Neuronal stem cell (in vitro differentiated cells): ENCODE measurements around the gene PADI4.

Source experiments
- DNase-seq: peaks from one replicate; pipeline ENCODE4 v3.0.0-alpha.2; 2013; ENCODE audit warnings: low spot score
- H2AFZ ChIP-seq: one replicate; pipeline ENCODE4 v1.6.1; 2013; ENCODE audit warnings: mild to moderate bottlenecking, low read length, inconsistent platforms
- H2AK5ac ChIP-seq: 2 replicates; pipeline ENCODE4 v1.6.1; 2013; ENCODE audit warnings: low read depth, mild to moderate bottlenecking, inconsistent platforms, low read length, moderate library complexity, mixed read lengths
- H2BK120ac ChIP-seq: 2 replicates; pipeline ENCODE4 v1.6.1; 2013; ENCODE audit warnings: low read depth, mild to moderate bottlenecking, inconsistent platforms, low read length, moderate library complexity, mixed read lengths
- H2BK12ac ChIP-seq: one replicate; pipeline ENCODE4 v1.6.1; 2013; ENCODE audit warnings: low read length, inconsistent platforms
- H2BK15ac ChIP-seq: 2 replicates; pipeline ENCODE4 v1.6.1; 2013; ENCODE audit warnings: mild to moderate bottlenecking, low read length, inconsistent platforms, mixed read lengths
- H2BK5ac ChIP-seq: one replicate; pipeline ENCODE4 v1.6.1; 2013; ENCODE audit warnings: inconsistent platforms, mild to moderate bottlenecking, low read length, moderate library complexity
- H3K14ac ChIP-seq: one replicate; pipeline ENCODE4 v1.6.1; 2013; ENCODE audit warnings: low read length, inconsistent platforms
- H3K18ac ChIP-seq: 2 replicates; pipeline ENCODE4 v1.6.1; 2013; ENCODE audit warnings: low read length, inconsistent platforms
- H3K23ac ChIP-seq: 2 replicates; pipeline ENCODE4 v1.6.1; 2013; ENCODE audit warnings: low read depth, mild to moderate bottlenecking, mixed read lengths, low read length, inconsistent platforms; ENCODE audit not compliant: poor library complexity
- H3K27ac ChIP-seq: replicated peaks from 3 replicates; pipeline ENCODE4 v1.5.1; 2013; ENCODE audit warnings: low read length, inconsistent platforms
- H3K27me3 ChIP-seq, 3 experiments: 2 replicates each; pipeline ENCODE4 v1.6.1; 2013; ENCODE audit warnings: low read length in 3 of 3, mild to moderate bottlenecking in 2 of 3, inconsistent platforms in 1 of 3, low read depth in 1 of 3, mixed read lengths in 1 of 3, moderate library complexity in 1 of 3; ENCODE audit not compliant: control insufficient read depth in 3 of 3, insufficient read depth in 3 of 3
- H3K36me3 ChIP-seq, 2 donors: replicated peaks in 1 of 2; 2 replicates each; pipeline ENCODE4 v1.6.1; 2013; ENCODE audit warnings: low read length in 2 of 2; ENCODE audit not compliant: control insufficient read depth in 2 of 2, insufficient read depth in 2 of 2
- H3K4ac ChIP-seq: 2 replicates; pipeline ENCODE4 v1.6.1; 2013; ENCODE audit warnings: inconsistent platforms, mild to moderate bottlenecking, low read length, moderate library complexity
- H3K4me1 ChIP-seq, 2 donors: 1 replicate in 1 of 2; 2 replicates in 1 of 2; pipeline ENCODE4 v1.6.1; 2013; ENCODE audit warnings: low read length in 2 of 2, low read depth in 1 of 2; ENCODE audit not compliant: control insufficient read depth in 2 of 2, insufficient read depth in 1 of 2
- H3K4me2 ChIP-seq: one replicate; pipeline ENCODE4 v1.6.1; 2013; ENCODE audit warnings: mild to moderate bottlenecking, low read length, inconsistent platforms; ENCODE audit not compliant: insufficient read depth, poor library complexity, severe bottlenecking
- H3K4me3 ChIP-seq, 2 donors: 2 replicates each; pipeline ENCODE4 v1.5.1; 2013; ENCODE audit warnings: low read length in 2 of 2, mild to moderate bottlenecking in 2 of 2, inconsistent platforms in 1 of 2, moderate library complexity in 1 of 2
- H3K79me1 ChIP-seq: one replicate; pipeline ENCODE4 v1.6.1; 2013; ENCODE audit warnings: low read depth, mild to moderate bottlenecking, inconsistent platforms, low read length, moderate library complexity
- H3K9ac ChIP-seq: one replicate; pipeline ENCODE4 v1.6.1; 2013; ENCODE audit warnings: mild to moderate bottlenecking, low read depth, low read length, inconsistent platforms; ENCODE audit not compliant: poor library complexity
- H3K9me3 ChIP-seq, 2 donors: replicated peaks in 1 of 2; 2 replicates each; pipeline versions ENCODE3 to v1.6.1; 2013; ENCODE audit warnings: low read length in 2 of 2, mild to moderate bottlenecking in 2 of 2, inconsistent platforms in 1 of 2, low read depth in 1 of 2, mixed read lengths in 1 of 2, moderate library complexity in 1 of 2; ENCODE audit not compliant: control insufficient read depth in 2 of 2, insufficient read depth in 1 of 2
- H4K8ac ChIP-seq: one replicate; pipeline ENCODE4 v1.6.1; 2013; ENCODE audit warnings: low read depth, mild to moderate bottlenecking, inconsistent platforms, low read length, moderate library complexity
- H4K91ac ChIP-seq: one replicate; pipeline ENCODE4 v1.6.1; 2013; ENCODE audit warnings: low read length, low read depth, mild to moderate bottlenecking, inconsistent platforms; ENCODE audit not compliant: poor library complexity
- whole genome bisulfite sequencing, 2 donors: extraction: QIAGEN DNeasy Blood & Tissue Kit; methylation state at CpG; one replicate each; pipeline ENCODE4 v1.1.7; 2013; ENCODE audit warnings: missing lambda C conversion rate in 2 of 2, mixed read lengths in 1 of 2; ENCODE audit not compliant: insufficient read length in 2 of 2, insufficient replicate concordance in 1 of 2; ENCODE audit errors: extremely low coverage in 2 of 2; 5-methylcytosine and 5-hydroxymethylcytosine counted together

Gene PADI4

GRCh38 chr1:17381161-17381560 lies 73.2 kb downstream of the PADI4 start:
- no peak overlapping the region for H3K14ac ChIP-seq
- H3K27me3 ChIP-seq: peaks cover 0 to 70% (median 0%) of the 10 kb centered on the region in 3 experiments

GRCh38 chr1:17392199-17392740 lies 84.3 kb downstream of the PADI4 start:
- DNase-seq: no peak
- no peak overlapping the region for H2BK120ac ChIP-seq
- H2BK5ac ChIP-seq: no peak overlapping the region
- no peaks in the 10 kb centered on the region for H3K36me3 ChIP-seq
- no peak overlapping the region for H3K14ac ChIP-seq
- no peak overlapping the region for H3K18ac ChIP-seq
- no peaks in the 10 kb centered on the region for H3K9me3 ChIP-seq
- no peak overlapping the region for H3K4me2 ChIP-seq
- no peak overlapping the region for H2AK5ac ChIP-seq
- no peak overlapping the region for H2AFZ ChIP-seq
- H2BK12ac ChIP-seq: no peak overlapping the region
- no peak overlapping the region for H3K23ac ChIP-seq
- no peak overlapping the region for H3K4me3 ChIP-seq
- no peak overlapping the region for H3K27ac ChIP-seq
- no peak overlapping the region for H4K8ac ChIP-seq
- no peak overlapping the region for H4K91ac ChIP-seq
- no CpG with 5 or more reads among the region's 10 CpGs for WGBS, 2 donors
- no peaks in the 10 kb centered on the region for H3K79me1 ChIP-seq
- H3K27me3 ChIP-seq: peaks cover 0 to 37% (median 0%) of the 10 kb centered on the region in 3 experiments
- H2BK15ac ChIP-seq: no peak overlapping the region
- H3K4ac ChIP-seq: no peak overlapping the region
- H3K9ac ChIP-seq: no peak overlapping the region
- H3K4me1 ChIP-seq: no peaks in the 10 kb centered on the region

More at GRCh38 chr1:17381161-17381560, 73.2 kb downstream of the PADI4 start:
- H2BK120ac ChIP-seq: no peak overlapping the region
- H4K8ac ChIP-seq: no peak overlapping the region
- H3K23ac ChIP-seq: no peak overlapping the region
- H4K91ac ChIP-seq: no peak overlapping the region
- H2BK12ac ChIP-seq: no peak overlapping the region
- no peaks in the 10 kb centered on the region for H3K36me3 ChIP-seq
- H3K4me3 ChIP-seq: no peak overlapping the region
- H3K4me2 ChIP-seq: no peak overlapping the region
- DNase-seq: no peak
- no peaks in the 10 kb centered on the region for H3K79me1 ChIP-seq
- peak overlapping the region; percentile 14 for H2AK5ac ChIP-seq
- no peak overlapping the region for H3K27ac ChIP-seq
- no CpG with 5 or more reads among the region's 2 CpGs for WGBS, 2 donors
- H3K4ac ChIP-seq: no peak overlapping the region
- no peak overlapping the region for H2BK5ac ChIP-seq
- no peaks in the 10 kb centered on the region for H3K9me3 ChIP-seq
- H2AFZ ChIP-seq: no peak overlapping the region
- H3K4me1 ChIP-seq: no peaks in the 10 kb centered on the region
- H3K18ac ChIP-seq: no peak overlapping the region
- H2BK15ac ChIP-seq: no peak overlapping the region
- no peak overlapping the region for H3K9ac ChIP-seq

GRCh38 chr1:17393230-17393629 lies 85.2 kb downstream of the PADI4 start:
- H3K18ac ChIP-seq: no peak overlapping the region
- H3K4ac ChIP-seq: no peak overlapping the region
- no peaks in the 10 kb centered on the region for H3K79me1 ChIP-seq
- H3K27ac ChIP-seq: no peak overlapping the region
- no peak for DNase-seq
- no peak overlapping the region for H4K91ac ChIP-seq
- no peak overlapping the region for H3K4me2 ChIP-seq
- no peak overlapping the region for H2BK12ac ChIP-seq
- no peak overlapping the region for H3K23ac ChIP-seq
- no peak overlapping the region for H2BK5ac ChIP-seq
- no peak overlapping the region for H2AFZ ChIP-seq
- H3K4me3 ChIP-seq: no peak overlapping the region
- H2BK15ac ChIP-seq: no peak overlapping the region
- H4K8ac ChIP-seq: no peak overlapping the region
- no peaks in the 10 kb centered on the region for H3K36me3 ChIP-seq
- no CpG with 5 or more reads among the region's 8 CpGs for WGBS, 2 donors
- H2BK120ac ChIP-seq: no peak overlapping the region
- H2AK5ac ChIP-seq: no peak overlapping the region
- H3K4me1 ChIP-seq: no peaks in the 10 kb centered on the region
- no peak overlapping the region for H3K14ac ChIP-seq
- H3K9me3 ChIP-seq: no peaks in the 10 kb centered on the region
- H3K9ac ChIP-seq: no peak overlapping the region
- H3K27me3 ChIP-seq: peaks cover 0 to 41% (median 0%) of the 10 kb centered on the region in 3 experiments

- Histone ChIP-seq H2BK15ac (no peak overlapping the region), H3K23ac (no peak overlapping the region), H3K4ac (no peak overlapping the region), H3K4me1 (peaks cover 6 to 16% of the 10 kb centered on the region in 2 donors), H2BK12ac (no peak overlapping the region), H3K9me3 (no peaks in the 10 kb centered on the region), H3K27ac (no peak overlapping the region), H2BK120ac (no peak overlapping the region), H3K14ac (no peak overlapping the region), H4K8ac (no peak overlapping the region), H2AFZ (no peak overlapping the region), H4K91ac (no peak overlapping the region), H3K4me2 (no peak overlapping the region), H2AK5ac (no peak overlapping the region), H3K27me3 (peaks cover 0 to 29% (median 0%) of the 10 kb centered on the region in 3 experiments), H3K4me3 (no peak overlapping the region), H3K36me3 (no peaks in the 10 kb centered on the region), H3K18ac (peak overlapping the region; percentile 18), H2BK5ac (no peak overlapping the region), H3K9ac (no peak overlapping the region), H3K79me1 (no peaks in the 10 kb centered on the region)
- no CpG with 5 or more reads among the region's 7 CpGs for WGBS, 2 donors
- DNase-seq: no peak
These were observed 90.1 kb downstream of the PADI4 start for GRCh38 chr1:17397910-17398695.
